Epithelial cell of esophagus (primary cell): Measurements from ENCODE around the gene ADAT1.

Source experiments
- DNase-seq: peaks from one replicate; pipeline ENCODE4 v3.0.0; 2010; ENCODE audit warnings: low read depth
- H3K4me3 ChIP-seq: 2 replicates; pipeline ENCODE4 v1.5.1; 2011; ENCODE audit warnings: mild to moderate bottlenecking, low read length, control low read depth
- CTCF ChIP-seq: IDR thresholded peaks from 2 replicates; pipeline ENCODE4 v1.5.1; 2011; ENCODE audit warnings: low read depth, mild to moderate bottlenecking, low read length, control low read depth, inconsistent platforms; ENCODE audit not compliant: insufficient read depth; ENCODE audit errors: missing control alignments

ADAT1 gene

GRCh38 chr16:75578212-75578611 lies 44.9 kb downstream of the ADAT1 start:
- no peak overlapping the region for H3K4me3 ChIP-seq
- no peak for TF ChIP-seq CTCF
- DNase-seq: no peak

- H3K4me3 ChIP-seq: no peak overlapping the region
- TF ChIP-seq CTCF: no peak
- DNase-seq: no peak
Observed at GRCh38 chr16:75576384-75576811, 46.7 kb downstream of the ADAT1 start.

- no peak for DNase-seq
- TF ChIP-seq CTCF: no peak
- no peak overlapping the region for H3K4me3 ChIP-seq
Observed at GRCh38 chr16:75575958-75576357, 47.1 kb downstream of the ADAT1 start.

- TF ChIP-seq CTCF: no peak
- no peak overlapping the region for H3K4me3 ChIP-seq
- no peak for DNase-seq
Observed at GRCh38 chr16:75573955-75574354, 49.1 kb downstream of the ADAT1 start.

GRCh38 chr16:75572864-75573542 lies 50.1 kb downstream of the ADAT1 start:
- no peak overlapping the region for H3K4me3 ChIP-seq
- TF ChIP-seq CTCF: no peak
- no peak for DNase-seq

- TF ChIP-seq CTCF: no peak
- H3K4me3 ChIP-seq: no peak overlapping the region
- no peak for DNase-seq
Observed at GRCh38 chr16:75570396-75571065, 52.5 kb downstream of the ADAT1 start.

- DNase-seq: no peak
- no peak for TF ChIP-seq CTCF
- no peak overlapping the region for H3K4me3 ChIP-seq
Observed at GRCh38 chr16:75567911-75568310, 55.2 kb downstream of the ADAT1 start.
